Thymus (tissue), 11 donors: Measurements from ENCODE around the gene SMIM12. TPM values are rescaled to one million over a fixed set of nuclear protein-coding genes. Genes with fewer than 3 reads are reported as not detected.

Experiments used
- DNase-seq, 9 donors: peaks; one replicate each; pipeline ENCODE4 v3.0.0-alpha.2; 2013; ENCODE audit warnings: low spot score in 9 of 9, low read depth in 6 of 9, missing footprints in 1 of 9
- H3K27ac ChIP-seq, 2 donors: one replicate each; pipeline ENCODE4 v1.5.1; 2013; ENCODE audit warnings: control low read depth in 1 of 2, low read depth in 1 of 2, low read length in 1 of 2, mild to moderate bottlenecking in 1 of 2, moderate library complexity in 1 of 2
- H3K27me3 ChIP-seq, 2 donors: one replicate each; pipeline ENCODE4 v1.5.1; 2013; ENCODE audit warnings: low read length in 1 of 2; ENCODE audit not compliant: control insufficient read depth in 2 of 2, insufficient read depth in 1 of 2
- H3K36me3 ChIP-seq, 2 donors: one replicate each; pipeline ENCODE4 v1.5.1; 2013; ENCODE audit warnings: low read length in 1 of 2, mild to moderate bottlenecking in 1 of 2, moderate library complexity in 1 of 2; ENCODE audit not compliant: control insufficient read depth in 2 of 2, insufficient read depth in 2 of 2
- H3K4me1 ChIP-seq, 2 donors: one replicate each; pipeline ENCODE4 v1.5.1; 2013; ENCODE audit warnings: low read length in 2 of 2; ENCODE audit not compliant: control insufficient read depth in 2 of 2, insufficient read depth in 2 of 2
- H3K4me3 ChIP-seq, 2 donors: one replicate each; pipeline ENCODE4 v1.5.1; 2013; ENCODE audit warnings: low read length in 2 of 2, control low read depth in 1 of 2, mild to moderate bottlenecking in 1 of 2
- H3K9me3 ChIP-seq, 2 donors: one replicate each; pipeline ENCODE4 v1.5.1; 2013; ENCODE audit warnings: low read length in 1 of 2, mild to moderate bottlenecking in 1 of 2; ENCODE audit not compliant: control insufficient read depth in 2 of 2, insufficient read depth in 1 of 2
- WGBS: extraction: QIAGEN DNeasy Blood & Tissue Kit; methylation state at CpG from one replicate; pipeline ENCODE4 v1.1.7; 2013; 5-methylcytosine and 5-hydroxymethylcytosine counted together
- polyA plus RNA-seq: library from polyadenylated mRNA; stranded (reverse); fragments of 200-250 nt; gene quantifications from one replicate; pipeline ENCODE4 v1.2.3, GENCODE V29; 2013
- total RNA-seq: library from RNA; stranded (reverse); fragments of 120-200 nt; gene quantifications from one replicate; pipeline ENCODE4 v1.2.4, GENCODE V29; 2013
- donor health status: healthy.

SMIM12 gene
- total and polyA plus RNA-seq, 2 donors = 25.7 to 31.9 TPM

- no peaks in the 10 kb centered on the region for H3K9me3 ChIP-seq
- 96% methylated on average over 4 of the region's 4 CpGs for WGBS
- H3K27me3 ChIP-seq = no peaks in the 10 kb centered on the region
- H3K4me1 ChIP-seq = no peaks in the 10 kb centered on the region
- H3K36me3 ChIP-seq = no peaks in the 10 kb centered on the region
- no peak overlapping the region for H3K4me3 ChIP-seq
- H3K27ac ChIP-seq = no peak overlapping the region
- DNase-seq = no peak
Measured at GRCh38 chr1:34842952-34843371, 16.6 kb downstream of the SMIM12 start.

GRCh38 chr1:34842073-34842472 lies 17.5 kb downstream of the SMIM12 start:
- Histone ChIP-seq H3K27ac (no peak overlapping the region), H3K4me3 (no peak overlapping the region), H3K4me1 (no peaks in the 10 kb centered on the region), H3K9me3 (no peaks in the 10 kb centered on the region), H3K27me3 (no peaks in the 10 kb centered on the region), H3K36me3 (no peaks in the 10 kb centered on the region)
- 63% methylated on average over 3 of the region's 3 CpGs for WGBS
- DNase-seq = no peak

- Histone ChIP-seq H3K9me3 (no peaks in the 10 kb centered on the region), H3K27ac (no peak overlapping the region), H3K4me1 (no peaks in the 10 kb centered on the region), H3K27me3 (no peaks in the 10 kb centered on the region), H3K36me3 (no peaks in the 10 kb centered on the region), H3K4me3 (no peak overlapping the region)
- WGBS = 95% methylated on average over 3 of the region's 3 CpGs
- no peak for DNase-seq
Measured at GRCh38 chr1:34840426-34840825, 19.1 kb downstream of the SMIM12 start.

DNA sequence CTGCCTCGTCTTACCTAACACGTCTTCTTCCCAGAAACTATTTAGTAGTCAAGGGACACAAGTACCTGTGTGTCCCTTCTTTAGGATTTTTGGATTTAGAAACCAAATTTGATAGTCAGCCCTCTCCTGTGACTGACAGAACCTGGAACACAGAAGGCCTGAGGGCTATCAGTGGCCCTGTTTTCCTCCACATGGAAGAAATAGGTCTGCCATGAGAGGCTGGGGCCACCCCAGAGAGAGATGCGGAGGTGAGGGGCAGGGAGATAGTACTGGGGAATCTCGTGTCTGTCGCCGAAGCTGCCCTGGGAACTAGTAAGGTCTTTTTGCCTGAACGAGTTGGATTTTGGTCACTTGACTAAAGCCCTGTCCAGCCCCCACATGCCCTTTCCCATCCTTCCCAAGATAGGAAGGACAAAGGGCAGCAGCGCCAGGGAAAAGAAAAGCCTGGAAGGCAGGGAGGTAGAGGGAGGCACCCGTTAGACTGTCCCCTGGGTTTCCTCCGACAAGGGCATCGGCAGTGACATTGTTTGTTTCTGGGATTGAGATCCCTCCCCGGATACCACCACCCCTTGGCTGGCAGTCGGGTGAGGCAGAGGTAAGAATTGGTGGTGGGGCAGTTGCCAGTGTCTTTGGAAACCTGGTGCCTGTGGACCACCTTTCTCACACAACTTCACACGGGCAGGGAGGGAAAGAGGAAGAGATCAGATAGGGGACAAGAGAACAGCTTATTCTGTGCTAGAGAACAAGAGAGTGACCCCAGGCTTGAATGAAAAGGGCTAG lies 19.8 kb downstream of the SMIM12 start:
- H3K27me3 ChIP-seq = no peaks in the 10 kb centered on the region
- no peak overlapping the region for H3K4me3 ChIP-seq
- WGBS = 86% methylated on average over 14 of the region's 14 CpGs
- H3K27ac ChIP-seq = no peak overlapping the region
- H3K4me1 ChIP-seq = no peaks in the 10 kb centered on the region
- DNase-seq = no peak
- no peaks in the 10 kb centered on the region for H3K9me3 ChIP-seq
- H3K36me3 ChIP-seq = no peaks in the 10 kb centered on the region

DNA sequence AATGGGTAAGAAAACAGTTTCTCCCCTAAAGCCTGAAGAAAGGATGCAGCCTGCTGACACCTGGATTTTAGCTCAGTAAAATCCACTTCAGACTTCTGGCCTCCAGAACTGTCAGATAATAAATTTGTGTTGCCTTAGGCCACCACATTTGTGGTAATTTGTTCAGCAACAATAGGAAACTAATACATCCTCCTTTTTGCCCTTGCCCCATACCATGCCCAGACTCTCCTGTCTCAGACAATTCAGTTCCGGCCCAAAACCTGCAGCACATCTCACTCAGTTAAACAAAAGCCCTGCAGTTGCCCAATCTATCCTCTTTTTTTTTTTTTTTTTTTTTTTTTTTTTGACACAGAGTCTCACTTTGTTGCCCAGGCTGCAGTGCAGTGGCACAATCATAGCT lies 25.8 kb downstream of the SMIM12 start:
- H3K4me3 ChIP-seq = no peak overlapping the region
- no peaks in the 10 kb centered on the region for H3K27me3 ChIP-seq
- no peak for DNase-seq
- H3K4me1 ChIP-seq = no peaks in the 10 kb centered on the region
- no peaks in the 10 kb centered on the region for H3K36me3 ChIP-seq
- H3K27ac ChIP-seq = no peak overlapping the region
- no peaks in the 10 kb centered on the region for H3K9me3 ChIP-seq
- 95% methylated on average over 1 of the region's 1 CpG for WGBS

DNA sequence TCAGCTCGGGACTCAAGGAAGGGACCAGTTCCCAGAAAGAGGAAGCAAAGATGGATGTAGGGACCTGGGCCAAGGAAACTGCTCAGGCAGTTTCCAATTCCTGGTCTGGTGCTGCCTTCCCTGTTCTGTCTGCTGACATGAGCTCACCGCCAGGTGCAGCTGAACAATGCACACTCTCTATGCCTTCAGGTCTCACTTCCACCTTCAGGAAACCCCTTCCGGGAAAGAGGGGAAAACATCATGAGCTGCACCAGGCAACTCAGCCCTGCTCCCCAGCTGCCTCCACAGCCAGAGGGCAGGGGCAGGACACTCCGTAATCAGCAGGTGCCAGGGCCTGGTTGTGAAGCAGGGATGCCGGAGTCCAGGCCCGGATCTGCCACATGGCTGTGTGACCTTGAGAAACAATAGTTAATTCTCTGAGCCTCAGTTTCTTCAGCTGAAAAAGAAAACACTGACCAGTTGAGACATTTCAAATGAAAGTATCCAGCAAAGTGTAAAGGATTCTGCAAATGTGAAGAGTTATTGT lies 27.8 kb downstream of the SMIM12 start:
- no peaks in the 10 kb centered on the region for H3K4me1 ChIP-seq
- WGBS = 96% methylated on average over 6 of the region's 6 CpGs
- H3K27me3 ChIP-seq = no peaks in the 10 kb centered on the region
- H3K9me3 ChIP-seq = no peaks in the 10 kb centered on the region
- H3K27ac ChIP-seq = no peak overlapping the region
- DNase-seq = no peak
- H3K4me3 ChIP-seq = no peak overlapping the region
- no peaks in the 10 kb centered on the region for H3K36me3 ChIP-seq

DNA sequence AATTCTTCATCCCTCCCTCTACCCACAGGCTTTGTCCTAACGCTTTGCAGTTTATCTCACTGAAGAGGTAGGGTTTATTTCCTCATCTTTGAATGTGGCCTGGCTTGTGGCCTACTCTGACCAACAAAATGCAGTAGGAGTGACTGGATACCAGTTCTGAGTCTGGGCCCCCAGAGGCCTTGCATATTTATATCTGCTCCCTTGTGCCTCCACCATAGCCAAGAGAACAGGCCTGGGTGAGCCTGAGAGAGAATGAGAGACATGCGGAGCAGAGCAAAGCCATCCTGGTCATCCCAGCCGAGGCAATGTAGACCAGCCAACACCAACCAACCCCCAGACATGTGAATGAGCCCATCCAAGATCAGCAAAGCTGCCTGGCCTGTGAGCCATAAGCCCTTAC lies 30.3 kb downstream of the SMIM12 start:
- 93% methylated on average over 3 of the region's 3 CpGs for WGBS
- H3K27ac ChIP-seq = no peak overlapping the region
- H3K4me3 ChIP-seq = no peak overlapping the region
- H3K36me3 ChIP-seq = no peaks in the 10 kb centered on the region
- no peaks in the 10 kb centered on the region for H3K9me3 ChIP-seq
- no peaks in the 10 kb centered on the region for H3K4me1 ChIP-seq
- no peaks in the 10 kb centered on the region for H3K27me3 ChIP-seq
- DNase-seq = no peak

DNA sequence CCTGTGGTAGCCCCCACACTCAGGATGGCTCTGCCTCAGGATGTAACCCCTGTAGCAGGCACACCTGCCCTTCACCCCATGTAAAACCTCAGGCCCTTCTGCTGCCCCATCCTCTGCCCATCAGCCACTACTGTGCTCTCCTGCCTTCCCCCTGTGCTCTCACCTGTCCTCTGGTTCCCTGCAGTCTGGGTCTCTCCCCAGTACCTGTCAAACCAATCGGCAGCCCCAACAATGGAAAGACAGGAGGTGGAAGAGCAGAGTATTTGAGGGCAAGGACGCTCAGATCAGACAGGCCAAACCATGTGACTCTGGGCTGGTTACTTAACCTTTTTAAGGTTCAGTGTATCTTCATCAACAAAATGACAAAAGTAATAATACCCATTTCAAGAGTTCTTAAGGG lies 30.9 kb downstream of the SMIM12 start:
- H3K27me3 ChIP-seq = no peaks in the 10 kb centered on the region
- H3K4me3 ChIP-seq = no peak overlapping the region
- no peak overlapping the region for H3K27ac ChIP-seq
- H3K4me1 ChIP-seq = no peaks in the 10 kb centered on the region
- H3K9me3 ChIP-seq = no peaks in the 10 kb centered on the region
- 91% methylated on average over 2 of the region's 2 CpGs for WGBS
- no peak for DNase-seq
- H3K36me3 ChIP-seq = no peaks in the 10 kb centered on the region

GRCh38 chr1:34827341-34827941 lies 32.1 kb downstream of the SMIM12 start:
- no peaks in the 10 kb centered on the region for H3K9me3 ChIP-seq
- no peak overlapping the region for H3K27ac ChIP-seq
- no peak for DNase-seq
- WGBS = 93% methylated on average over 5 of the region's 5 CpGs
- no peak overlapping the region for H3K4me3 ChIP-seq
- no peaks in the 10 kb centered on the region for H3K27me3 ChIP-seq
- no peaks in the 10 kb centered on the region for H3K4me1 ChIP-seq
- H3K36me3 ChIP-seq = no peaks in the 10 kb centered on the region
